Measurements from ENCODE around the gene P2RX3. TPM values are rescaled to one million over a fixed set of nuclear protein-coding genes. Genes with fewer than 3 reads are reported as not detected.

P2RX3 gene
- total and polyA plus RNA-seq, 2 of the 8 experiments (the other 6 are each of a cell fraction or from before 2014, with no cell fraction given): 0.45 to 0.47 TPM

GRCh38 chr11:57348052-57348451 is 9.9 kb downstream of the P2RX3 start:
- H3K9ac ChIP-seq (replicated peaks in 1 of 4; ENCODE audit: extremely low read depth in 1 of 4, low read depth in 3 of 4, low read length in 3 of 4): no peak overlapping the region
- no peak overlapping the region for H3K4ac ChIP-seq (replicated peaks; ENCODE audit: insufficient read length, low read depth, low read length)
- H4K20me1 ChIP-seq (replicated peaks in 1 of 2; ENCODE audit: control insufficient read depth in 1 of 2, insufficient read depth in 2 of 2, low read length in 2 of 2): no peaks in the 10 kb centered on the region
- H4K91ac ChIP-seq (replicated peaks; ENCODE audit: insufficient read length, low read length): no peak overlapping the region
- H4K5ac ChIP-seq (ENCODE audit: insufficient read length, low read depth, low read length): no peak overlapping the region
- no peak overlapping the region for H3K14ac ChIP-seq (ENCODE audit: insufficient read length)
- no peaks in the 10 kb centered on the region for H3K36me3 ChIP-seq (ENCODE audit: control insufficient read depth in 2 of 4, insufficient read depth in 4 of 4, low read length in 3 of 4)
- DNase-seq (ENCODE audit: low read depth in 1 of 2, low spot score in 2 of 2) (no peak), FAIRE-seq (no peak)
- H3K9me3 ChIP-seq (ENCODE audit: insufficient read depth in 2 of 2, low read depth in 1 of 2, low read length in 1 of 2): no peaks in the 10 kb centered on the region
- no peak overlapping the region for H2AFZ ChIP-seq (ENCODE audit: low read length)
- no peak overlapping the region for H3K27ac ChIP-seq (ENCODE audit: low read depth, low read length)
- no peak overlapping the region for H2BK20ac ChIP-seq (ENCODE audit: low read length)
- no peaks in the 10 kb centered on the region for H3K79me2 ChIP-seq (ENCODE audit: control insufficient read depth in 1 of 2, insufficient read depth in 2 of 2, low read length in 2 of 2)
- no peak overlapping the region for H3K56ac ChIP-seq (replicated peaks; ENCODE audit: insufficient read length, low read depth, low read length)
- POLR2A ChIA-PET (ENCODE audit: partially characterized antibody): interaction anchor here (0.9 to 1.4 kb wide), 4 partner anchors 13 to 297 kb away, joined by 3 to 7 read pairs (median 4); partner anchors contain the start of genes SSRP1 and TNKS1BP1
- peaks cover 3% of the 10 kb centered on the region for H3K23me2 ChIP-seq (ENCODE audit: low read depth, low read length)
- H2BK12ac ChIP-seq (ENCODE audit: low read depth, low read length): no peak overlapping the region
- no peak overlapping the region for H2BK5ac ChIP-seq (ENCODE audit: low read depth, low read length)
- no peak overlapping the region for H2BK120ac ChIP-seq (replicated peaks; ENCODE audit: low read depth, low read length)
- H3K27me3 ChIP-seq (replicated peaks in 1 of 4; ENCODE audit: control insufficient read depth in 3 of 4, extremely low read depth in 1 of 4, insufficient read depth in 3 of 4, low read length in 3 of 4): peaks cover 0 to 6% (median 4%) of the 10 kb centered on the region in 4 experiments; a peak in 4 of 7 replicates
- H3K18ac ChIP-seq (ENCODE audit: extremely low read depth, low read length): no peak overlapping the region
- WGBS, 2 experiments (ENCODE audit: extremely low coverage in 1 of 2, insufficient coverage in 1 of 2, insufficient read length in 1 of 2, insufficient replicate concordance in 2 of 2, low coverage in 1 of 2, low lambda C conversion rate in 2 of 2, missing lambda C conversion rate in 1 of 2): 68% methylated on average over 7 of the region's 7 CpGs; no CpG with 5 or more reads in 1 of the 2 experiments
- peaks cover 3 to 10% (median 8%) of the 10 kb centered on the region in 4 experiments; a peak in 6 of 7 replicates for H3K4me1 ChIP-seq (replicated peaks in 1 of 4; ENCODE audit: control insufficient read depth in 3 of 4, insufficient read depth in 4 of 4, low read length in 3 of 4)
- no peak overlapping the region for H3K4me2 ChIP-seq (ENCODE audit: insufficient read depth in 1 of 2, low read depth in 2 of 2, low read length in 2 of 2)
- no peak overlapping the region for H3K4me3 ChIP-seq (ENCODE audit: extremely low read depth in 1 of 4, insufficient read depth in 2 of 4, low read depth in 3 of 4, low read length in 4 of 4)
- H4K8ac ChIP-seq (ENCODE audit: extremely low read depth, insufficient read depth, low read length): peak overlapping the region; percentile 7; the same call in 1 of the 2 replicates
- no peaks in the 10 kb centered on the region for H3K79me1 ChIP-seq (ENCODE audit: low read depth, low read length)
- CTCF ChIA-PET (ENCODE audit: partially characterized antibody): interaction anchor here (0.8 to 2.1 kb wide), 14 partner anchors 10 to 214 kb away, joined by 3 to 9 read pairs (median 4); partner anchors contain the start of gene P2RX3
- H2AK5ac ChIP-seq (ENCODE audit: low read depth, low read length): peak overlapping the region; percentile 42; the same call in 1 of the 2 replicates
- no peak overlapping the region for H2BK15ac ChIP-seq (ENCODE audit: low read length)
- no peak overlapping the region for H3K23ac ChIP-seq (ENCODE audit: insufficient read length)
- TF ChIP-seq GABPA (IDR thresholded peaks at IDR 0.05; ENCODE audit: borderline replicate concordance, insufficient read depth, low read length) (no peak), CBX5 (IDR thresholded peaks at IDR 0.05; ENCODE audit: low read depth, low read length) (no peak), RXRA (IDR thresholded peaks at IDR 0.05; ENCODE audit: insufficient read depth, low read depth, low read length) (no peak), BACH1 (IDR thresholded peaks at IDR 0.05; ENCODE audit: low read length) (no peak), TAF7 (optimal IDR thresholded peaks at IDR 0.05; ENCODE audit: borderline replicate concordance, low read depth, low read length) (no peak), POLR2AphosphoS5 (IDR thresholded peaks at IDR 0.05; ENCODE audit: low read depth, low read length) (no peak), EZH2 (IDR thresholded peaks at IDR 0.05; ENCODE audit: low read depth, low read length, severe bottlenecking) (no peak), CHD2 (IDR thresholded peaks at IDR 0.05; ENCODE audit: low read length) (no peak), EGR1 (IDR thresholded peaks at IDR 0.05; ENCODE audit: borderline replicate concordance, low read depth, low read length) (no peak), CTCF (IDR thresholded peaks at IDR 0.05; ENCODE audit: control extremely low read depth in 1 of 3, insufficient read depth in 1 of 3, low read depth in 1 of 3, low read length in 3 of 3) (no peak), MAX (IDR thresholded peaks at IDR 0.05) (no peak)

All from H1 (cell line).